Stimulated activated CD8-positive, alpha-beta memory T cell treated with anti-CD3 and anti-CD28 coated beads, Interleukin-7, amount 100 ng/mL, for 4 hours (primary cell): ENCODE measurements around the gene DNM3.

ENCODE experiments used
- DNase-seq, 2 donors: peaks; one replicate each; pipeline ENCODE4 v3.0.0-alpha.2; 2020; ENCODE audit warnings: low read depth in 2 of 2

DNM3 gene

DNA sequence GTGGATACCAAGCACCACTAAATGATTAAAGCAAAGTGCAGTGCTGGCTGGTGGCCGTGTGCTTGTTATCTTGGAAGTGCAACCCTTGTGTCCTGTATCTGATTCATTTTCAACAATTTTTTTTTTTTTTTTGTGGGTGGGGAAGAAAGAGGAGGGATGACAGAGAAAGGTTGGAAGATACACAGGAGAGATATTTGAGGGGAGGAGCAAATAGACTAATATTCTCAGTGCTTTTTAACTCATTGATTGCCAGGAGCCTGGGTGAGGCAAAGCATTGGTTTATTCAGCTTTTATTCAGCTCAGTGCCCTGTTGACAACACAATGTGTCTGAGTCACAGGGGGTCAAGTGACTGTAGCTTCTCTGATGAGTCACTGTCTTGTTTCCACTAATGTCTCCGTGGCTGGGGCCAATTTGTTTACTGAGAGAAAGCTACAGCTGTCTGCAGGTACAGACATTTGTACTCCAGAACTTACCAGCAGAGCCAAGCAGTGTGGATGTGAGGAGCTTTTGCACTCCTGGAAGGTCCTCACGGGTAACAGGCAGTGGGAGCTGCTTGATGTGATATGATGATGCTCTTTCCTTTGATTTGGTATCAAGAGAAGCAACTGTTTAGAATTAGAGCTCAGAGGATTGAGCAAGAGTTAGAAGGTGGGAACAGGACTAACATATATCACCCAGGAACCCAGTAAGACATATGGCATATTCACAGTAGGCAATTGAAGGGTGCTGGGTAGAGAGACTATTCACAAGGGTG, 23.6 kb upstream of the DNM3 start:
- peak in 1 of 2 donors; percentile 13 for DNase-seq

- DNase-seq: no peak
These were observed 21.4 kb upstream of the DNM3 start for GRCh38 chr1:171819946-171820345.

DNA sequence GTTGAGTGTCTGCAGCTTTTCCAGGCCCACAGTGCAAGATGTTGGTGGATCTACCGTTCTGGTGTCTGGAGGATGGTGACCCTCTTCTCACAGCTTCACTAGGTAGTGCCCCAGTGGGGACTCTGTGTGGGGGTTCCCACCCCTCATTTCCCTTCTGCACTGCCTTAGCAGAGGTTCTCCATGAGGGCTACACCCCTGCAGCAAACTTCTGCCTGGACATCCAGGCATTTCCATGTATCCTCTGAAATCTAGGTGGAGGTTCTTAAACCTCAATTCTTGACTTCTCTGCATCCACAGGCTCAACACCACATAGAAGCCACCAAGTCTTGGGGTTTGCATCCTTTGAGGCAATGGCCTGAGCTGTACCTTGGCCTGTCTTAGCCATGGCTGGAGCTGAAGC, 14.3 kb upstream of the DNM3 start:
- no peak for DNase-seq

- DNase-seq: no peak
These were observed 12.5 kb upstream of the DNM3 start for GRCh38 chr1:171828794-171829193.

DNA sequence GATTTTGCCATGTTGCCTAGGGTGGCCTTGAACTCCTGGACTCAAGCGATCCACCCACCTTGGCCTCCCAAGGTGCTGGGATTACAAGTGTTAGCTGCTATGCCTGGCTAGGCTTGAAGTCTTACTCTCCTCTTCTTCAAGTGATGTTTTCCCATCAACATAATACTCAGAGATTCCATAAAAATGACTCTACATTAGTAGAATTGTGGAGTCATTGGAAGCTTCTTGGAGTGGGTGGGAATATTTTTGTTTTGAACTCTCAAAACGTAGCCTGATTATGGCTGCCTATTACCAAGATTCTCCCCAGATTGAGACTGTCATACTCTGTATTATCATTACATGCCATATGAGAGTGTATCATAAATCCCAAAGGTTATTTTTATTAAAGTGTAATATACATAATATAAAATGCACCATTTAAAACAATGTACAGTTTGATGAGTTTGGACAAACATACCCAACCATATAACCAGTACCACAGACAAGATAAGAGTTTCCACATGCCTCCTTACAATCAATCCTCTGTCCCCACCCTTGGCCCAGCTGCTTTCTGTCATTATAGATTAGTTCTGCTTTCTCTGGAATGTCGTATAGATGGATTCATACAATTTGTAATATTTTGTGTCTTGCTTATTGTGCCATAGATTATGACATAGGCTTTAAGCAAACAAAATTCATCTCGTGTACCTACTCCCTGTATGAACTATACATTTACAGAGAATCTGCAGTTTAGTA, 8.0 kb upstream of the DNM3 start:
- no peak for DNase-seq

- no peak for DNase-seq
These were observed 6.5 kb upstream of the DNM3 start for GRCh38 chr1:171834821-171835220.

- no peak for DNase-seq
These were observed 5.4 kb upstream of the DNM3 start for GRCh38 chr1:171835891-171836290.

DNA sequence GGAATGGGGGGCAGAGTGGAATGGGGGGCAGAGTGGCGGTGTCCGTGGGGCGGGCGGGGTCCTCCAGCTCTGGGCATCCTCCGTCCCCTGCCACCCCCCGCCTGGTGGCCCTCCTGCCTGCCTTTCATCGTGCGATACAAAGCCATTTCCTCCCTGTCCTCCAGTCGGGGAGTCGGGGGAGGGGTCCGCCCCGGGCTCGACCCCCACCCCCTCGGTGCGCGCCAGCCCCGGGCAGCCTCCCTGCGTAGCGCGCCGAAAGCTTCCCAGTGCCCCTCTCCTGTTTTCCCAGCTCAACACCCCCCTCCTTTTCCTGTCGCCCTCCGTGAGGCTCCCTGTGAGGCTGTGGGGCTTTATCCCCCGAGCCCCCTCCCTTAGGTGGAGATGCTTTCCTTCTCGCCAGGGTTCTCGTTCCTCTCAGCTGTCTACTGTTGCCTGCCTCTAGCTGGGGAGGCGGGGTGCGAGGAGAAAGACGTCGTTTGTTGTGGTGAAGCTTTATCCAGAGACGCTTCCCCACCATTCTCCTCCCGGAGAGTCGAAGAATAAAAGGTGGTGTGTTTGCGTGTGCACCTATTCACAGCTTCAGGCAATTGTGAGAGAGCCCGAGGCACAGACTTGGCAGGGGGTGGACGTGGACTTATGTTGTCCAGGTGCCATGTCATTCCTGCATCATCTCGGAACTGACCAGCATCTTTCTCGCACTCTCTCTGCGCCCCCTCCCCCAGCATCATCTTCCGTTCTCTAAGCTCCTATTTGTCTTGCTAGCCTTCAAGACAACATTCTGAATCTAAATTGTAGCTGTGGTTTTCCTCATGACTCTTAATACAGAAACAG, 848 bp downstream of the DNM3 start:
- DNase-seq: no peak

- DNase-seq: no peak
These were observed 3.1 kb downstream of the DNM3 start for GRCh38 chr1:171844381-171844780.

- DNase-seq: no peak
These were observed 4.7 kb downstream of the DNM3 start for GRCh38 chr1:171845998-171846397.

- no peak for DNase-seq
These were observed 8.1 kb downstream of the DNM3 start for GRCh38 chr1:171849245-171849898.

DNA sequence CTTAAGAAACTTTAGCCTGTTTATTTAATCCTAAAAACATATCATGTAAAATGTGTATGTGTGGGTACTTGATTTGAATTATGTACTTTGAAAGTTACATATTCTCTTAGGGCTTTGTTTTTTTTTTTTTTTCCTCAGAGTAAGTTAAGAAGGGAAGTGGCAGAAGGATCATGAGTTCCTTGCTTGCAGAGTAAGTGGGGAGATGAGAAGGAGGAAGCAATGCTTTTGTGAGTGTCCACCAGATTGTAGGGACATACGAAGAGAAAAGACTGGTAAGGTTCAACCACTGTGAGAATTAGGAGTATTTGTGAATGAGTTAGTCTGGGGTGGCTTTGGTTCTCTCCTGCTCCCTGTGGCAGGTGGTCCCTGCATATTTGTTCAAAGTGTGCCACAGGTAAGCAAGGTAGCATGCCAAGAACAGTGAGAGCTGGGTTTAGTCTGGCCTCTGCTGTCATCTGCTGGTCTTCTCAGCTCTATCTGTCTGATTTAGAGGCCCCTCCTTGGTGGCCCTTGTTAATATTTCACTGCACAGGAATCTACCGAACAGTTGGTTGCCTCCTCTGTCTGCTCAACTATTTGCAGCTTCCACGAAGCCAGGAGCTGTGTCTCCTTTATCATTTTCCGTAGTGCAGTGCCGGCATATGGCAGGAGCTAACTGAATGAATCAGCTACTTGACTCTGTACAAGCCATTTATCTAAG, 9.5 kb downstream of the DNM3 start:
- DNase-seq: no peak

GRCh38 chr1:171852272-171852671, 11.0 kb downstream of the DNM3 start:
- DNase-seq: no peak

GRCh38 chr1:171855381-171855780, 14.1 kb downstream of the DNM3 start:
- DNase-seq: no peak

- DNase-seq: no peak
These were observed 17.4 kb downstream of the DNM3 start for GRCh38 chr1:171858696-171859095.

- no peak for DNase-seq
These were observed 19.4 kb downstream of the DNM3 start for GRCh38 chr1:171860696-171861095.

DNA sequence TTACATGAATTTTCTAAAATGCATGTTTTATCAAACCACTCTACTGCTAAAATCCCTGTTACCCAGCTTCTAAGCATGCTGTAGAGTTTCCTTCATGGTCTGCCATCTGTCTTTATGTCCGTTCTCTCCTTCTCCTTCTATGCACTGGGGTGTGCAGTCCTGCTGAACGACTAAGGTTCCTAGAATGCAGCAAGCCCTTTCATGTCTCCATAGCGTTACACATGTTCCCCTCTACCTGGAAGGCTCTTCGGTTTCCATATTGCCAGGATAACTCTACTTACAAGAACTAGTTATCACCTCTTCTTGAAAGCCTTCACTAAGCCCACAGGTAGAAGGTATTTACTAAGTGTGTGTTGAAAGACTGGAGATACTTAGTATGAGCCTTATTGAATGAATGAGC, 22.2 kb downstream of the DNM3 start:
- DNase-seq: no peak

DNA sequence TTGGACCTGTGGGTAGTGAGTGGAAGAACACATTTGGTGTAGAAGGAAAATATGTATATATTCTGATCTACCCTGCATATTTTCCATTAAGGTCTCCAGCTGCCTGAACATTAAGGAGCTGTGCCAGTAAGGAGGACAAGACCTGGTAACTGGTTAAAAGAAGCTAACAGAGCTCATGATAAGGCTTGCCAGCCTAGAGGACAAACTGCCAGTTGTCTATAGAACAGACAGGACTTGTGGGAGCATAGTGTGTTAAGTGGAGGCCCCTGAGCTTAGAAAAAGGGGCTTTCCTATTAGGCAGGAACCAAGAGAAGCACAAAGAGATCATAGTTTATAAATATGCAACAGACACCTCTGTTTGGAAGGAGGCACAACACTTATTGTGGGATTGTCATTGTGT, 23.0 kb downstream of the DNM3 start:
- no peak for DNase-seq

GRCh38 chr1:171865106-171865505, 23.8 kb downstream of the DNM3 start:
- no peak for DNase-seq

DNA sequence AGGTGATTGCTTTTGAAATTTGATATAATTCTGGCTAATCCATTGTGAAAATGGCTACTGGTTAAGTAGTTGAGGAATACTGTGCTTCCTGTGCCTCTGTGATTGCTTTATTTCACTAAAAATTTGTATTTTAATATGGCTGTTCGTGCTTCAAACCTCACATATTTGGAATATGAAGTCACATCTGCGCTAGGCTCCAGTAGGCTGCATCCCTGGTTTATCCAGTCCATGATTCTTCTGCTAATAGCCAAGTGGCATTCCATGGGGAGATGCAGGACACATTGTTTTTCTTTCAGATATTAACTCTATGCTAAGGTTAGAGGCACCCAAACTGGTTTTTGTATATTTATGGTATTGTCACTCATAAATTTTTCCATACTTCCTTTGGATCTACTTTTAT, 25.9 kb downstream of the DNM3 start:
- no peak for DNase-seq

DNA sequence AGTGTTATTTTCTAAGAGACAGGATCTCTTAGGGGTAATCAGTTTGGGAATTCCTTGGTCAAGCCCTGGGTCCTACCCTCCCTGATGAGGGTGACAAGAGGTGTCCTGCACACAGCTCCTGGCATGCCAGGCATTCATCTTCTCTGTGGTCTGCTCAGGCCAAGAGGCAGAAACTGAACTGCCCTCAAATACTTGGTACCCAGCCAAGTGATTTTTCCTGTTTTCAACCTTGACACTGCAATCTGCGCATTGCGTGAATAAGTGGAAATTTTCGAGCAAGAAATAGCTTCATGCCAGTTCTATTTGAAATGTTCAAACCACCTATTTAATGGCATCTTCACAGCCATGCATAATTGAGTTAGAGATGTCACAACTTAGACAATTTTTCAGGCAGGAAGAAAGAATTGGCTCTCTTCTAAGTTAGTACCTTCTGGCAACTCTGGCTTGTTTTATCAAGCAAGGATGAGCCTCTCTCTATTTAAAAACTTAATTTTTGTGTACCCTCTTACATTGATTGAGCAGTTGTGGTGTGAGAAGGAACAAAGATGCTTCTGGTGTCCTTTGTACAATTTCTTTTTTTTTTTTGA, 27.0 kb downstream of the DNM3 start:
- DNase-seq: no peak
